GM21723 (cell line): ENCODE results near the gene CHTOP.
"Not testable (repeated sequence)": the region's sequence is repeated elsewhere in the genome, so short reads cannot be mapped to it uniquely, and the experiment has no call there.

Experiments
- ATAC-seq: cut with Tn5 transposase; IDR thresholded peaks from one replicate; pipeline ENCODE4 v1.9.1; 2021; ENCODE audit warnings: mild to moderate bottlenecking, moderate library complexity; ENCODE audit not compliant: unreplicated experiment

The CHTOP gene

GRCh38 chr1:153633754-153634665 is at the start of gene CHTOP:
CHTOP (plus strand) TSS chr1:153634066; CDS start chr1:153636589, 2,523 bp downstream.
- ATAC-seq, result peak; percentile 90

GRCh38 chr1:153585006-153585405 is 48.9 kb upstream of the CHTOP start:
- ATAC-seq, result no peak

- ATAC-seq, result no peak
Measured at GRCh38 chr1:153586347-153586746, 47.5 kb upstream of the CHTOP start.

GRCh38 chr1:153587314-153587713 is 46.6 kb upstream of the CHTOP start:
- no peak for ATAC-seq

- not testable (repeated sequence) for ATAC-seq
Measured at GRCh38 chr1:153588033-153588432, 45.8 kb upstream of the CHTOP start.

GRCh38 chr1:153588482-153588881 is 45.4 kb upstream of the CHTOP start:
- ATAC-seq, result no peak

GRCh38 chr1:153592748-153593147 is 41.1 kb upstream of the CHTOP start:
- ATAC-seq, result no peak

GRCh38 chr1:153597206-153597605 is 36.7 kb upstream of the CHTOP start:
- no peak for ATAC-seq

- peak; percentile 99 for ATAC-seq
Measured at GRCh38 chr1:153598309-153599172, 35.3 kb upstream of the CHTOP start.

GRCh38 chr1:153599847-153600246 is 34.0 kb upstream of the CHTOP start:
- no peak for ATAC-seq

- ATAC-seq, result no peak
Measured at GRCh38 chr1:153602749-153603148, 31.1 kb upstream of the CHTOP start.

- no peak for ATAC-seq
Measured at GRCh38 chr1:153606194-153606593, 27.7 kb upstream of the CHTOP start.

- ATAC-seq, result no peak
Measured at GRCh38 chr1:153607381-153607780, 26.5 kb upstream of the CHTOP start.

GRCh38 chr1:153608089-153608682 is 25.7 kb upstream of the CHTOP start:
- no peak for ATAC-seq

GRCh38 chr1:153608742-153609584 is 24.9 kb upstream of the CHTOP start:
- no peak for ATAC-seq

- ATAC-seq, result no peak
Measured at GRCh38 chr1:153609585-153609907, 24.3 kb upstream of the CHTOP start.

GRCh38 chr1:153610334-153610733 is 23.5 kb upstream of the CHTOP start:
- ATAC-seq, result no peak

- ATAC-seq, result no peak
Measured at GRCh38 chr1:153610811-153611301, 23.0 kb upstream of the CHTOP start.

- ATAC-seq, result no peak
Measured at GRCh38 chr1:153611356-153611755, 22.5 kb upstream of the CHTOP start.

- no peak for ATAC-seq
Measured at GRCh38 chr1:153612111-153612754, 21.6 kb upstream of the CHTOP start.
